Measurements from ENCODE around the gene UBE3A.

- TF ChIP-seq CTCF (IDR thresholded peaks at IDR 0.05) (no peak), POLR2AphosphoS5 (IDR thresholded peaks at IDR 0.05) (no peak)
Observed at GRCh38 chr15:25465835-25466234, 27.0 kb upstream of the UBE3A start.
